ENCODE results near the gene CENPO.
"Not testable (repeated sequence)": the region's sequence is repeated elsewhere in the genome, so short reads cannot be mapped to it uniquely, and the experiment has no call there.

The CENPO gene

DNA sequence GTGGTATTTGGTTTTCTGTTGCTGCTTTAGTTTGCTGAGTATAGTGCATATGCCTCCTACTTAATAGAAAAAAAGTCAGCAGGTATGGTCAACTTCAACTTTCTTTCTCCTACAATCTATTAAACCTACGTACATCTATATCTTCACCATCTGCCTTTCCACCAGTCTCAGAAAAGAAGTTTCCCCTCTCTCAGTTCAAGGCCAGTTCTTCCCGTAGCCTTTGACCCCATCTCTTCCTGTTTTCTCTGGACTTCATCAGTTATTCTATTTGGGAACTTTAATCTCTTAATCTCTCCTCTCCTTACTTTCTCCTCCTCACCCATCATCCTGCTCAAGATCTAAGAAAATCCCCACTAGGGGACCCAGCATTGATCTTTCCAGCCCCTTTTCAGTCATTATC lies 5.7 kb upstream of the CENPO start:
- no peak for DNase-seq (ENCODE audit: low read depth, low spot score)

GRCh38 chr2:24788816-24789215 lies 4.4 kb upstream of the CENPO start:
- DNase-seq (ENCODE audit: low read depth, low spot score) = no peak

- DNase-seq (ENCODE audit: low read depth, low spot score) = no peak
These were observed 1.8 kb upstream of the CENPO start for GRCh38 chr2:24791452-24791851.

DNA sequence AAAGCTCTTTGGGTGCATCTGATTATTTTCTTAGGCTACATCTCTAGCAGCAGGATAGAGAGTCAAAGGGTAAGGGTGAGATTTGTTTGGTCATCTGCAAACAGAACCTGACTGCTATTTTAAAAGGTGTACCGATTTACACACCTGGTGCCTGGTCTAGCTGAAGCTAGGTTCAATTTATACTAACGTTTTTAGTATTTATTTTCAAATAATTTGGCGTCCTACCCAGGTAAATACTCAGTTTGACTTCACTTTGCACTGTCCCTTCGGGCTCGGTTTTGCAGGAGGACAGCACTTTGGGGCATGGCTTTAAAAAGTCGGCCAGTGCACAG lies 717 bp upstream of the CENPO start:
- DNase-seq (ENCODE audit: low read depth, low spot score) = no peak

DNA sequence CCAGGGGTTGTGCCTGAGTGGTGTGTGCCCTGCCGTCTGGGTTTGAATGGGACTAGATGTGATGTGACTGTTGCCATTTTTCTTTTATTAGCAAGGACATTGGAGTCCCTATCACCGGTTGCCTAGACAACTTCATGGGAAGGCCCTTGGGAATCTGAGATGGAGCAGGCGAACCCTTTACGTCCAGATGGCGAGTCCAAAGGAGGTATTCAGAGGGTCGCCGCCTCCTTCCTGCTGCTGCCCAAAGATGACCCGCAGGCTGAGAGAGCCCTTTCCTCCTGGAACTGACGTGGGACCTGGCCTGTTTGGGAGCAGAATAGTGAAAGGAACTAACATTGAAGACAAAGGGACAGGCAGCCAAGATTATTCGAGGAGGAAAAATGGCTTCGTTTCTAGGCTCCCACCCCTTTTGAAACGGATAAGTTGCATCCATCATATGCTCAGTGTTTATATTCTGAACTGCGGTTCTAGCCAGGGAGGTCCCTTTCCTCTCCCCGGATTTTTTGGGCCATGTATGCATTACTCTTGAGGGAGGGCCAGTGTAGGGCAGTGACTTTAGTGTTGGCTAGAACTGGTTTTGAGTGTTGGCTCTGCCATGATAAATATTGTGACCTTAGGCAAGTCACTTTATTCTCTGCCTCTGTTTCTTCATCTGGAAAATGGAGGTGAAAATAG lies 673 bp downstream of the CENPO start:
- DNase-seq (ENCODE audit: low read depth, low spot score) = no peak

DNA sequence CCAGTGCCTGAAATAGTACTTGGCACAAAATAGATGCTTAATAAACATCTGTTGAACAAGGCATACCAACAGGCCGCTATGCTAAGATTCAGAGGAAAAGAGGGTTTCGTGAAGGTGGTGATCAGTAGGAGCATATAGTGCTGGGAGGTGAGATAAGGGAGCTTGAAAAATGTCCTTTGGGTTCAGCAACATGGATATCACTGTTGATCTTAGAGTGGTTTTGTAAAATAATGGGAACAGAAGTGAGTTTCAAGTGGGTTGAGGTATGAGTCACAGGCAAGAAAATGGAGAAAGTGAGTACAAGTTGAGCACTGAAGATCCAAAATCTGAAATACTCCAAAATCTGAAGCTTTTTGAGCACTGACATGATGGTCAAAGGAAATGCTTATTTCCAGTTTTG lies 4.4 kb downstream of the CENPO start:
- no peak for DNase-seq (ENCODE audit: low read depth, low spot score)

GRCh38 chr2:24800487-24800886 lies 7.3 kb downstream of the CENPO start:
- DNase-seq (ENCODE audit: low read depth, low spot score) = not testable (repeated sequence)

- not testable (repeated sequence) for DNase-seq (ENCODE audit: low read depth, low spot score)
These were observed 12.8 kb downstream of the CENPO start for GRCh38 chr2:24805811-24806660.

DNA sequence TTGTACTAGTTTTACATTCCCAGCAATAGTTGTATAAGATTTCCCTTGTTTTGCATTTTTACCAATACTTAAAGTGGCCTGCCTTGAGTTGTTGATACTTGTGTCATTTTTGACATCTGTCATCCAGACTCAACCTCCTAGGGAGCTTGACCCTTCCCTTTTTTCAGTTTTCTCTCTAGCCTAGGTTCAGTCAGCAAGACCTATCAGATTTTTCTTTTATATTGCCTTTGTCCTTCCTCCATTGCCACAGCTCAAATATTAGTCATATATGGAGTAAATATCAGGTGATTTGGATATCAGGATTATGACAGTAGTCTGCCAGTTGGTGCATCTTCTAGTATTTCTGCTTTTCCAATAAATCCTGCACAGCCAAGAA lies 13.4 kb downstream of the CENPO start:
- no peak for DNase-seq (ENCODE audit: low read depth, low spot score)

- no peak for DNase-seq (ENCODE audit: low read depth, low spot score)
These were observed 16.2 kb downstream of the CENPO start for GRCh38 chr2:24809316-24810007.

DNA sequence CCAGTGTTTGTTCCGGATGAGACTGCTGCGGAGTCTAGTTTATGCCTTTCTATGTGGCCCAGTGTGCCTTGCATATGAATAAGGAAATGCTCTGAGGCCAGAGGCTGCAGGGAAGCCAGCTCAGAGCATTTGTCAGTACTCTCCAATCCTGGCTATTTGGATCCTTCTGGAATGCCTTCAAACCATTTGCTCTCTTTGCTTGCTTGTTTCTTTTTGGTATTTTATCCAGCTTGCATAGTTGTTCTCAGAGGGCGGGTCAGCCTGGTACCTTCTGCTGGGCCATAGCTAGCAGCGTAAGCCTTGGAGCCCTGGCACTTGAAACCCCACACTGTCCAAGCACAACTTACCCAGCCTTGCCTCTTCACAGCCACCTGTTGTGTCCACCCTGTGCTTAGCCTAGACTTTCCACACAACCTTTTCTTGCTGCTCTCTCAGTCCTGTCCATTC lies 20.5 kb downstream of the CENPO start:
- DNase-seq (ENCODE audit: low read depth, low spot score) = no peak

DNA sequence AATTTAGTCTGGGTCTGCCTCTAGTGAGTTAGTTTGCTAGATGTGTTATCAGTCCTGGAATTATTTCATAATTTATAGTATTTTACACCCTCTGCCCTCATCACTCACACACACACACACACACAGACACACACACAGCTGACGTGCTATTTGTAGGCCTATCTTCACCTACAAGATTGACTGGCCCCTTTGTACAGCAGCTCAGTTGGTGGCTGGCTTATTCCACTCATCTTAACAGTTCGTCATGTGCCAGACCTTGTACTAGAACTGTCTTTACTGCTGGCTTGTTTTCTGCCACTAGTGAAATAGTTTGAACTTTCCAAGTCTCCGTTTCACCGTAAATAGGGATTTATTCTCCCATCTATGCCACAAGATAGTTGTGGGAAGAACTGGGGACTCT lies 21.3 kb downstream of the CENPO start:
- DNase-seq (ENCODE audit: low read depth, low spot score) = no peak

DNA sequence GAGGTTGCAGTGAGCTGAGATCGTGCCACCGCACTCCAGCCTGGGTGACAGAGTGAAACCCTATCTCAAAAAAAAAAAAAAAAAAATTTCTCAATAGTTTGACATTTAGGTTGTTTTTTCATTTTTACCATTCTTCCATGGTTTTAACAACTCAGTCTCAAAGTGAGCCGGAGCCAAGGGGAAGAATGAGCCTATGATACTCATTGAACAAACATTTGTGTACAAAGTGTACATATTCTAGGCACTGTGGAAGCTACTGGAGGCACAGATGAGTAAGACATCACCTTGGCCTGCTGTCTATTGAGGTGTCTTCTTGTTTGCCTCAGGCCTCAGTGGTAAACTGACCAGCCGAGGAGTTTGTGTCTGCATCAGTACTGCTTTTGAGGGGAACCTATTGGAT lies 21.9 kb downstream of the CENPO start:
- DNase-seq (ENCODE audit: low read depth, low spot score) = no peak

DNA sequence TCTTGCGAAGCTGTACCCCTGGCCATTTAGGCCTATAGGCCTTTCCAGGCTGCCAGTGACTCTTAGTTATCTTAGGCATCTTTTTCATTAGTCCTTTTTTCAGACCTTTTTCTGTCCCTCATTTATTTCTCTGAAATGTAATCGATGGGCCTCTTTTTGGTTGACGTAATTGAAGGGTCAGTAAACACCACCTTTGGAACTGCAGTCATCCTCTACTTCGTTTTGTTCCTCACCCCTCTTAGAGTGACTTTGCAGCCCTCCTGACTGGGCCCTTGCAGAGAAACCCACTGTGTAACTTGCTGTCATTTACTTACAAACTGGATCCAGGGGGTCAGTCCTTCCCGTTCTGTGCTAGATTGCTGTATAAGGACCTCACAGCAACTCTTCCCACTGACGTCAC lies 23.2 kb downstream of the CENPO start:
- no peak for DNase-seq (ENCODE audit: low read depth, low spot score)

DNA sequence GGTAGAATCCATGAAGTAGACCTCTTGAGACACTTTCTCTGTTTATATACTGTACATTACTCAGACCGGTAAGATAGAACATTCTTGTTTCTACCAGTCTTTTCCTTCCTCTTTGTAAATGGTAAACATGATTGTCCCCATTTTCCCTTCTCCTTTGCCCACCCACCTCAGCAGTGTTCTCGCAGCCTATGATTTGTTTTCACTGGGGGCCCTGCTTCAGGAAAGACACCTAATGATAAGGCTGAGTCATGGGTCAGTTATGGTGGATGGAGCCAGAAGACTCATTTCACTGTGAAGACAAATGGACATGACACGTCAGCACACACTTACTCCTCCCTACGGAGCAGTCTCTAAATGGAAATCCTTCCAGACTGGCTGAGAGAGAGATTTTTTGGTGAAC lies 23.7 kb downstream of the CENPO start:
- DNase-seq (ENCODE audit: low read depth, low spot score) = no peak

DNA sequence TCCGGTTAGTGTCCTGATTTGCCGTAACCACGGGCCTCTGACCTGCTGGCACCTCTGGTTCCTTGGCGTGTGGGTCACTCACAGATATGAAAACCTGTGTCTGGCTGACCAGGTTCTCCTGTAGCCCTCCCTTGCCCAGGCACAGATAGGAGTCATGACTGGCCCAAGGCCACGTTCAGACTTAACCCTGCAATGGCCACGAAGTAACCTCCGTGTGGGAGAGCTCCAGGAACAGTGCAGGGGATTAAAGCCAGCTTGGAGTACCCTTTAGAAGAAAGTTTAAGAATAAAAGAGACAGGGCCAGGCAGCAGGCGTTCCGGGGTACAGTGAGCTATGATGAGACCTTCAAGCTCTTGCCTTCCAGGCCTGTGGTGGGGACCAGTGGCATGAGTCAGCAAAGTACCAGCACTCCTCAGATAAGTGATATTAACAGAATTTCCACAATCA lies 25.5 kb downstream of the CENPO start:
- no peak for DNase-seq (ENCODE audit: low read depth, low spot score)

DNA sequence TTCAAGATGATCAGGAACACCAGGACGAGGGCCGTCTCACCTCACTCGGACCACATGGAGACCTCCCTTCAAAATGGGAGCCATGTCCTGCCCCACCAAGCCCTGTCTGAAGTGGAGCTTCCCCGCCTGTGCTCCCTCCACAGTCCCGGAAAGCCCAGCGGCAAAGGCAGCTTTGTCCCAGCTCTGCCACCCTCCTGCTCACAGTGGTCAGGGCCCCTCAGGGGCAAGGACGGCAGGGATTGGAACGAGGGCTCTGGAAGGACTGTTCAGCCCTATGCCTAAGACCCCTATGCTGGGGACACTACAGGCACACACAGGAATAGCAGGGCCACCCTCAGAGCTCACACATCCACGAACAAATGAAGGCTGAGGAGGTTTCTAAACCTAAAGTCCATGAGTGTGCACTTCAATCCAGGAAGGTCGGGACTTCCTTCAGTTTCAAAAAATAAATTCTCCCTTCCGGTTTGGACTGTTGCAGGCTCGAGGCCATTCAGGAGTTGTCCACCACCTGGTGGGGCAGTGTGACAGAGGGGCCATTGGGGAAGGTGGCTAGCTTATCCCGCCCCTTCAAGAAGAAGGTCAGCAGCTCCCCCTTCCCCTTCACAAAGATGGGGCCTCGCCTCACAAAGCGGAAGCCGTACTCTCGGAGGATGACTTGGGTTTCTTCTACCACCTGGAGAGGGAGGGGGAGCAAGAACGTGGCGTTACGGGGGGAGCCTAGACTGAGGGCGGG lies 26.4 kb downstream of the CENPO start:
- no peak for DNase-seq (ENCODE audit: low read depth, low spot score)

GRCh38 chr2:24820175-24820513 lies 26.9 kb downstream of the CENPO start:
- DNase-seq (ENCODE audit: low read depth, low spot score) = no peak

- no peak for DNase-seq (ENCODE audit: low read depth, low spot score)
These were observed 27.6 kb downstream of the CENPO start for GRCh38 chr2:24820598-24821432.

DNA sequence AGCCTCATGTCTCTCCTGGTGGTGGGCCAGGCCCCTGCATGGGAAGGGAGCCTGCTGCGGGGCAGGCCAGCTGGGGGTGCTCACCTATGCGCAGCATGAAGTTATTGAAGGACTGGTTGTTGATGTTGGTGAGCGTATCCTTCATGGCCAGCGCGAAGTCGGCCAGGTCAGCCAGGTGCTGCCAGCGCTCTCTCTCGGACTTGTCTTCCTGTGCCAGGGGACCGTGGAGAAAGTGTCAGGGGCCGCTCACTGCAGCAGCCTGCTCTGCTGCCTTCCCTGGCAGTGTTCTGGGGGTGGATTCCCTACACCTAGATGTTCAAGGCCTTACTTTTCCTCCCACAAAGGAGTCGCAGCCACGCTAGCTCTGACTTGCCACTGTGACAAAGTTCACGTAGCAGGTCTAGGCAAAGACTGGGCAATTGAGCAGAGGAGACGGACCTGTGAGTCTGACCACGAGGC lies 28.2 kb downstream of the CENPO start:
- DNase-seq (ENCODE audit: low read depth, low spot score) = no peak

DNA sequence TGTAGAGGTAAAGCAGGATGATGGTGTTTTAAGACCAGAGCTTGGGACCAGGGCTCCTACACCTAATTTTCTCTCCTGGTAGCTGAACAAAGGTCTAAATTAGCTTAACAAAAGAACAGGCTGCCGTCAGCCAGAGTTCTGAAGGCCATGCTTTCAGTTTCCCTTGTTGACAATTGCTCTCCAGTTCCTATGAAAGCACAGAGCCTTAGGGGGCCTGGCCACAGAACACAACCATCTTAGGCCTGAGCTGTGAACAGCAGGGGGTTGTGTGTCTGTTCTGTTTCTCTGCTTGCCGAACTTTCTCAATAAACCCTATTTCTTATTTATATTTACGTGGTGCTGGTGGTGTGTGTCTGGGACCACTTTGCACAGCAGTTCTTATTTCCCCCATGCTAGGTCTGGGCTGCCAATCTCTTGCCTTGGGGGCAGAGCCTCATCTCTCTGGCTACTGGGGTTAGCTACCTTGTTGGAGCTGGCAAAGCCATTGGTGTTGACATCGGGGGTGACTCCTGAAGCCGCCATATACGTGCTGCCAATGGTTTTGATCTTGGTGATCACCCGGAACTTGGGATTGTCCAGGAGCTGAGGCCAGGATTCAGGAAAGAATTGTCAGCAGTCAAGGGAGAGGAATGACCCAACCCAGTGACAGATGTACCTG lies 29.0 kb downstream of the CENPO start:
- DNase-seq (ENCODE audit: low read depth, low spot score) = peak; percentile 89
